A549 (cell line): ENCODE data around the gene OLFML3. TPM values are rescaled to one million over a fixed set of nuclear protein-coding genes. Genes with fewer than 3 reads are reported as not detected.

ENCODE experiments used
- ATAC-seq, 2 experiments: fragments of 200-7000 bp in 1 of 2; fragments of >200 bp in 1 of 2; cut with Nextera tagmentation in 1 of 2; cut with Tn5 transposase in 1 of 2; 3 replicates each; pipeline versions ENCODE4 v1.8.0 to v1.9.1; 2018 to 2020; ENCODE audit warnings: mild to moderate bottlenecking in 1 of 2, moderate library complexity in 1 of 2
- CTCF ChIA-PET: fragments of 300-600 bp; sonication (Branson Sonifier 250); formaldehyde crosslinking; extraction: SDS; loops from one replicate; lab custom pipeline; 2021; ENCODE audit warnings: antibody characterized with exemption, inconsistent platforms; lab: Yijun Ruan, JAX
- POLR2A ChIA-PET: fragments of 350-600 bp; formaldehyde crosslinking; extraction: SDS; loops from one replicate; lab custom pipeline; 2021; ENCODE audit warnings: antibody characterized with exemption, inconsistent platforms; lab: Yijun Ruan, JAX
- DNase-seq, 2 experiments: peaks; one replicate each; pipeline versions ENCODE4 v3.0.0 to v3.0.0-alpha.2; 2011 to 2016; ENCODE audit warnings: low read depth in 1 of 2, low spot score in 1 of 2
- FAIRE-seq: peaks from 2 replicates; lab custom pipeline; 2011; peaks lifted over from hg19 to GRCh38; lab: Jason Lieb, UNC
- H3K27ac ChIP-seq, 2 experiments: fragments of >200 bp; sonication (Bioruptor Twin); formaldehyde crosslinking; 3 replicates each; pipeline ENCODE4 v1.5.1; 2016 to 2017
- H3K4me1 ChIP-seq: fragments of >200 bp; sonication (Bioruptor Twin); formaldehyde crosslinking; 3 replicates; pipeline ENCODE4 v1.6.1; 2016
- H3K4me2 ChIP-seq: fragments of >200 bp; sonication (Bioruptor Twin); formaldehyde crosslinking; 3 replicates; pipeline ENCODE4 v1.6.1; 2016
- H3K4me3 ChIP-seq: fragments of >200 bp; sonication (Bioruptor Twin); formaldehyde crosslinking; 3 replicates; pipeline ENCODE4 v1.5.1; 2016
- H3K9me3 ChIP-seq: fragments of >200 bp; sonication (Bioruptor Twin); formaldehyde crosslinking; 3 replicates; pipeline ENCODE4 v1.6.1; 2016
- BHLHE40 ChIP-seq: IDR thresholded peaks from 2 replicates; pipeline ENCODE4 v1.6.1; 2012; ENCODE audit warnings: low read depth, low read length, inconsistent platforms
- CHD4 ChIP-seq: fragments of 200-600 bp; sonication (generic); IDR thresholded peaks from 2 replicates; pipeline ENCODE4 v1.6.1; 2016; ENCODE audit warnings: antibody characterized with exemption, mild to moderate bottlenecking, borderline replicate concordance
- EHF ChIP-seq: fragments of 250-450 bp; sonication (Bioruptor Pico); IDR thresholded peaks from 2 replicates; pipeline ENCODE4 v1.5.0; 2020; ENCODE audit warnings: mild to moderate bottlenecking
- EP300 ChIP-seq, 2 experiments: fragments of >200 bp; sonication (Bioruptor Twin); formaldehyde crosslinking; IDR thresholded peaks; 2 replicates in 1 of 2; 3 replicates in 1 of 2; pipeline ENCODE4 v1.6.1; 2016 to 2017
- ESRRA ChIP-seq: fragments of 150-350 bp; IDR thresholded peaks from 2 replicates; pipeline ENCODE4 v1.6.1; 2014; ENCODE audit warnings: mild to moderate bottlenecking, low read length, borderline replicate concordance
- FOSB ChIP-seq: fragments of 250-450 bp; sonication (Bioruptor Pico); IDR thresholded peaks from 2 replicates; pipeline ENCODE4 v1.5.0; 2020; ENCODE audit warnings: mild to moderate bottlenecking, moderate library complexity
- HDAC2 ChIP-seq: fragments of 200-600 bp; sonication (generic); IDR thresholded peaks from 2 replicates; pipeline ENCODE4 v1.6.1; 2016
- HOXA7 ChIP-seq: fragments of 250-450 bp; sonication (Bioruptor Pico); IDR thresholded peaks from 2 replicates; pipeline ENCODE4 v1.5.0; 2020; ENCODE audit warnings: mild to moderate bottlenecking, moderate library complexity
- HOXB5 ChIP-seq: fragments of 250-450 bp; sonication (Bioruptor Pico); IDR thresholded peaks from 2 replicates; pipeline ENCODE4 v1.5.0; 2020; ENCODE audit warnings: mild to moderate bottlenecking, moderate library complexity
- JUNB ChIP-seq: fragments of >200 bp; sonication (Bioruptor Twin); formaldehyde crosslinking; IDR thresholded peaks from 2 replicates; pipeline ENCODE4 v1.6.1; 2016
- MAZ ChIP-seq: fragments of 150-350 bp; IDR thresholded peaks from 2 replicates; pipeline ENCODE4 v1.6.1; 2014; ENCODE audit warnings: antibody characterized with exemption, low read depth, low read length, borderline replicate concordance
- NFE2L2 ChIP-seq: fragments of 150-350 bp; conservative IDR thresholded peaks from 2 replicates; pipeline ENCODE4 v1.6.1; 2014; ENCODE audit warnings: low read length
- NPAS2 ChIP-seq: fragments of 250-450 bp; sonication (Bioruptor Pico); IDR thresholded peaks from 2 replicates; pipeline ENCODE4 v1.8.0; 2022; ENCODE audit warnings: mild to moderate bottlenecking, moderate library complexity, borderline replicate concordance
- POLR2AphosphoS2 ChIP-seq: conservative IDR thresholded peaks from 2 replicates; pipeline ENCODE4 v1.6.1; 2012; ENCODE audit warnings: low read length, improper control_type of control experiment, inconsistent platforms
- SMC3 ChIP-seq: fragments of >200 bp; sonication (Bioruptor Twin); formaldehyde crosslinking; IDR thresholded peaks from 3 replicates; pipeline ENCODE4 v1.6.1; 2018; ENCODE audit warnings: inconsistent platforms
- TP53 ChIP-seq: fragments of 250-450 bp; sonication (Bioruptor Pico); IDR thresholded peaks from 2 replicates; pipeline ENCODE4 v1.5.0; 2021; ENCODE audit warnings: mild to moderate bottlenecking, moderate library complexity
- ZC3H11A ChIP-seq: fragments of 450-650 bp; IDR thresholded peaks from 2 replicates; pipeline ENCODE4 v1.6.1; 2014; ENCODE audit warnings: antibody characterized with exemption, mild to moderate bottlenecking
- ZSCAN20 ChIP-seq: fragments of 250-450 bp; sonication (Bioruptor Pico); IDR thresholded peaks from 2 replicates; pipeline ENCODE4 v1.8.0; 2022; ENCODE audit warnings: mild to moderate bottlenecking, moderate library complexity
- WGBS: methylation state at CpG from one replicate; pipeline ENCODE4 v1.1.6; 2017; ENCODE audit errors: missing lambda C conversion rate; 5-methylcytosine and 5-hydroxymethylcytosine counted together
- polyA plus RNA-seq, 4 experiments: library from polyadenylated mRNA; depleted of rRNA in 3 of 4; stranded (reverse); fragments of >200 nt; fragmentation: RNase III in 1 of 4; extraction: RNeasy Plus Mini Kit Qiagen cat#74134 plus additional on column Dnase treatment in 1 of 4; gene quantifications; 2 replicates in 3 of 4; 3 replicates in 1 of 4; pipeline ENCODE4 v1.2.3, GENCODE V29; 2011 to 2017
- TF ChIP-seq, protein P1 (sequence below): fragments of >200 bp; sonication (Bioruptor Twin); formaldehyde crosslinking; IDR thresholded peaks from 3 replicates; pipeline ENCODE4 v1.5.1; 2016
- TF ChIP-seq, protein P2 (sequence below): fragments of >200 bp; sonication (Bioruptor Twin); formaldehyde crosslinking; IDR thresholded peaks from 2 replicates; pipeline ENCODE4 v1.6.1; 2016
- TF ChIP-seq, protein P3 (sequence below): fragments of 450-650 bp; IDR thresholded peaks from 2 replicates; pipeline ENCODE4 v1.6.1; 2014; ENCODE audit warnings: antibody characterized with exemption
- TF ChIP-seq, protein P4 (sequence below): IDR thresholded peaks from 2 replicates; pipeline ENCODE4 v1.6.1; 2012; ENCODE audit warnings: low read depth, borderline replicate concordance
- TF ChIP-seq, protein P5 (sequence below): IDR thresholded peaks from 2 replicates; pipeline ENCODE4 v1.6.1; 2012
- TF ChIP-seq, protein P6 (sequence below): fragments of 150-350 bp; IDR thresholded peaks from 2 replicates; pipeline ENCODE4 v1.6.1; 2014; ENCODE audit warnings: low read depth, mild to moderate bottlenecking, low read length

The OLFML3 gene
- polyA plus RNA-seq, 2 of the 4 experiments (the other 2 are of a cell fraction), result 1.2 to 9.3 TPM

DNA sequence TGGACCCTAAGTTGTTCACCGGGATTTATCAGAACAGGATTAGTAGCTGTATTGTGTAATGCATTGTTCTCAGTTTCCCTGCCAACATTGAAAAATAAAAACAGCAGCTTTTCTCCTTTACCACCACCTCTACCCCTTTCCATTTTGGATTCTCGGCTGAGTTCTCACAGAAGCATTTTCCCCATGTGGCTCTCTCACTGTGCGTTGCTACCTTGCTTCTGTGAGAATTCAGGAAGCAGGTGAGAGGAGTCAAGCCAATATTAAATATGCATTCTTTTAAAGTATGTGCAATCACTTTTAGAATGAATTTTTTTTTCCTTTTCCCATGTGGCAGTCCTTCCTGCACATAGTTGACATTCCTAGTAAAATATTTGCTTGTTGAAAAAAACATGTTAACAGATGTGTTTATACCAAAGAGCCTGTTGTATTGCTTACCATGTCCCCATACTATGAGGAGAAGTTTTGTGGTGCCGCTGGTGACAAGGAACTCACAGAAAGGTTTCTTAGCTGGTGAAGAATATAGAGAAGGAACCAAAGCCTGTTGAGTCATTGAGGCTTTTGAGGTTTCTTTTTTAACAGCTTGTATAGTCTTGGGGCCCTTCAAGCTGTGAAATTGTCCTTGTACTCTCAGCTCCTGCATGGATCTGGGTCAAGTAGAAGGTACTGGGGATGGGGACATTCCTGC is 3.9 kb upstream of the OLFML3 start:
- Histone ChIP-seq H3K27ac (no peak overlapping the region), H3K4me2 (no peak overlapping the region), H3K4me3 (no peak overlapping the region), H3K4me1 (peaks cover 6% of the 10 kb centered on the region), H3K9me3 (no peaks in the 10 kb centered on the region)
- POLR2A ChIA-PET, result no interaction called here
- FAIRE-seq (no peak), ATAC-seq (no peak), DNase-seq (no peak)
- CTCF ChIA-PET, result interaction anchor here (6.1 kb wide), 1 partner anchor 307 kb away, joined by 54 read pairs; no protein-coding TSS in a partner anchor
- WGBS, result 88% methylated on average over 4 of the region's 4 CpGs
- TF ChIP-seq HOXA7 (CRISPR knock-in tag) (no peak), ZC3H11A (no peak), EP300 (IDR thresholded peaks at IDR 0.05) (no peak), NPAS2 (CRISPR knock-in tag) (no peak)

DNA sequence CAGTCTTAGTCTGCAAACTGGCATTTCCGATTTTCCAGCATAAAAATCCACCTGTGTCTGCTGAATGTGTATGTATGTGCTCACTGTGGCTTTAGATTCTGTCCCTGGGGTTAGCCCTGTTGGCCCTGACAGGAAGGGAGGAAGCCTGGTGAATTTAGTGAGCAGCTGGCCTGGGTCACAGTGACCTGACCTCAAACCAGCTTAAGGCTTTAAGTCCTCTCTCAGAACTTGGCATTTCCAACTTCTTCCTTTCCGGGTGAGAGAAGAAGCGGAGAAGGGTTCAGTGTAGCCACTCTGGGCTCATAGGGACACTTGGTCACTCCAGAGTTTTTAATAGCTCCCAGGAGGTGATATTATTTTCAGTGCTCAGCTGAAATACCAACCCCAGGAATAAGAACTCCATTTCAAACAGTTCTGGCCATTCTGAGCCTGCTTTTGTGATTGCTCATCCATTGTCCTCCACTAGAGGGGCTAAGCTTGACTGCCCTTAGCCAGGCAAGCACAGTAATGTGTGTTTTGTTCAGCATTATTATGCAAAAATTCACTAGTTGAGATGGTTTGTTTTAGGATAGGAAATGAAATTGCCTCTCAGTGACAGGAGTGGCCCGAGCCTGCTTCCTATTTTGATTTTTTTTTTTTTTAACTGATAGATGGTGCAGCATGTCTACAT is 2.5 kb upstream of the OLFML3 start:
- 76% methylated on average over 4 of the region's 4 CpGs for WGBS

DNA sequence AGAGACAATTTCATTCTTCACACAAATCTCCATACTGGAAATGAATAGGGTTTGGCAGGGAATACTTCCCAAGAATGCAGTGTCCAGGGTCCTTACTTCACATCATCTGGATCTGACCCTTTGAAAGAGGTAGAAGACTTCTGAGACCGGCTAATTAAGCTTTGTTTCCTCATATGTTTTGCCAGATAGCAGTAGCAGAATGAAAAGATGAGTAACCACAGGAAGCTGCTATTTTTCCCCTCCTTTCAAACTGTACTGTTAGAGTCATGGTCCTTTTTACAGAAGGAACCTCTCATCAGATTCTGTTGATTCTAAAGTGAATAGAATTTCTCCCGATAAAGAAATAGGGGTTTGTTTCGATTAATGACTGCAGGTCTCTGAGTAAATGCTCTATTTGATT is 1.4 kb upstream of the OLFML3 start:
- no peak for ATAC-seq
- peaks cover 15% of the 10 kb centered on the region for H3K4me1 ChIP-seq

More for the DNA sequence above, 2.5 kb upstream of the OLFML3 start:
- H3K4me2 ChIP-seq, result no peak overlapping the region
- ATAC-seq (peak; percentile 63 to 73; a peak in 4 of 6 replicates), FAIRE-seq (no peak), DNase-seq (peak in 1 of 2 experiments; percentile 12)
- ChIA-PET CTCF (interaction anchor here (0.6 to 6.1 kb wide), 11 partner anchors 9 to 583 kb away, joined by 3 to 54 read pairs (median 3); no protein-coding TSS in a partner anchor), POLR2A (no interaction called here)
- H3K9me3 ChIP-seq, result no peaks in the 10 kb centered on the region
- TF ChIP-seq SMC3, result peak; percentile 26; the same call in 2 of the 3 replicates
- no peak for TF ChIP-seq JUNB
- TF ChIP-seq, protein P1, sequence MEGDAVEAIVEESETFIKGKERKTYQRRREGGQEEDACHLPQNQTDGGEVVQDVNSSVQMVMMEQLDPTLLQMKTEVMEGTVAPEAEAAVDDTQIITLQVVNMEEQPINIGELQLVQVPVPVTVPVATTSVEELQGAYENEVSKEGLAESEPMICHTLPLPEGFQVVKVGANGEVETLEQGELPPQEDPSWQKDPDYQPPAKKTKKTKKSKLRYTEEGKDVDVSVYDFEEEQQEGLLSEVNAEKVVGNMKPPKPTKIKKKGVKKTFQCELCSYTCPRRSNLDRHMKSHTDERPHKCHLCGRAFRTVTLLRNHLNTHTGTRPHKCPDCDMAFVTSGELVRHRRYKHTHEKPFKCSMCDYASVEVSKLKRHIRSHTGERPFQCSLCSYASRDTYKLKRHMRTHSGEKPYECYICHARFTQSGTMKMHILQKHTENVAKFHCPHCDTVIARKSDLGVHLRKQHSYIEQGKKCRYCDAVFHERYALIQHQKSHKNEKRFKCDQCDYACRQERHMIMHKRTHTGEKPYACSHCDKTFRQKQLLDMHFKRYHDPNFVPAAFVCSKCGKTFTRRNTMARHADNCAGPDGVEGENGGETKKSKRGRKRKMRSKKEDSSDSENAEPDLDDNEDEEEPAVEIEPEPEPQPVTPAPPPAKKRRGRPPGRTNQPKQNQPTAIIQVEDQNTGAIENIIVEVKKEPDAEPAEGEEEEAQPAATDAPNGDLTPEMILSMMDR, result peak; percentile 21; the same call in 2 of the 3 replicates
- H3K4me1 ChIP-seq, result peaks cover 6% of the 10 kb centered on the region
- no peak overlapping the region for H3K27ac ChIP-seq
- H3K4me3 ChIP-seq, result no peak overlapping the region

DNA sequence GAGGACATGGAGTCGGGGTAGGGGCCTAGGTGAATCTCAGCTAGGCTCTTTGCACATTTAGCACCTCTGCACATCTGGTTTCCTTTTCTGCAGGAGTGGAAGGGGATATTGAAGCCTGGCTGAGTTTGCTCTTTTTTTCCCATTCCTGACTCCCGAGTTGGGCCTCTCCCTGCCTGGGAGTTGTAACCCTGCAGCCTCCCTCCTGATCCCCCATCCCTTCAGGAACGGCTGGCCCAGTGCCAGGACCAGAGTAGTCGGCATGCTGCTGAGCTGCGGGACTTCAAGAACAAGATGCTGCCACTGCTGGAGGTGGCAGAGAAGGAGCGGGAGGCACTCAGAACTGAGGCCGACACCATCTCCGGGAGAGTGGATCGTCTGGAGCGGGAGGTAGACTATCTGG is 836 bp downstream of the OLFML3 start:
- no peak for DNase-seq
- CTCF ChIA-PET, result interaction anchor here (1.3 to 6.1 kb wide), 6 partner anchors 26 to 308 kb away, joined by 3 to 54 read pairs (median 4); no protein-coding TSS in a partner anchor
- WGBS, result 89% methylated on average over 9 of the region's 10 CpGs
- H3K9me3 ChIP-seq, result no peaks in the 10 kb centered on the region
- peak overlapping the region in 1 of 2 experiments; percentile 8; a peak in 1 of 6 replicates for H3K27ac ChIP-seq
- POLR2A ChIA-PET, result no interaction called here
- ATAC-seq, result no peak
- no peak overlapping the region for H3K4me3 ChIP-seq
- H3K4me2 ChIP-seq, result no peak overlapping the region
- no peak for FAIRE-seq
- peaks cover 18% of the 10 kb centered on the region for H3K4me1 ChIP-seq
- TF ChIP-seq, protein P2, sequence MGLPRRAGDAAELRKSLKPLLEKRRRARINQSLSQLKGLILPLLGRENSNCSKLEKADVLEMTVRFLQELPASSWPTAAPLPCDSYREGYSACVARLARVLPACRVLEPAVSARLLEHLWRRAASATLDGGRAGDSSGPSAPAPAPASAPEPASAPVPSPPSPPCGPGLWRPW, result no peak
- TF ChIP-seq HOXB5 (CRISPR knock-in tag) (no peak), HDAC2 (no peak), CHD4 (no peak), NFE2L2 (no peak), MAZ (no peak), ZC3H11A (no peak), EHF (no peak)
- TF ChIP-seq, protein P3, sequence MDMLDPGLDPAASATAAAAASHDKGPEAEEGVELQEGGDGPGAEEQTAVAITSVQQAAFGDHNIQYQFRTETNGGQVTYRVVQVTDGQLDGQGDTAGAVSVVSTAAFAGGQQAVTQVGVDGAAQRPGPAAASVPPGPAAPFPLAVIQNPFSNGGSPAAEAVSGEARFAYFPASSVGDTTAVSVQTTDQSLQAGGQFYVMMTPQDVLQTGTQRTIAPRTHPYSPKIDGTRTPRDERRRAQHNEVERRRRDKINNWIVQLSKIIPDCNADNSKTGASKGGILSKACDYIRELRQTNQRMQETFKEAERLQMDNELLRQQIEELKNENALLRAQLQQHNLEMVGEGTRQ, result no peak
- TF ChIP-seq, protein P4, sequence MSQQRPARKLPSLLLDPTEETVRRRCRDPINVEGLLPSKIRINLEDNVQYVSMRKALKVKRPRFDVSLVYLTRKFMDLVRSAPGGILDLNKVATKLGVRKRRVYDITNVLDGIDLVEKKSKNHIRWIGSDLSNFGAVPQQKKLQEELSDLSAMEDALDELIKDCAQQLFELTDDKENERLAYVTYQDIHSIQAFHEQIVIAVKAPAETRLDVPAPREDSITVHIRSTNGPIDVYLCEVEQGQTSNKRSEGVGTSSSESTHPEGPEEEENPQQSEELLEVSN, result no peak

More for the DNA sequence above, 1.4 kb upstream of the OLFML3 start:
- H3K4me2 ChIP-seq, result no peak overlapping the region
- 68% methylated on average over 3 of the region's 3 CpGs for WGBS
- DNase-seq, result no peak
- no peak overlapping the region for H3K4me3 ChIP-seq
- H3K27ac ChIP-seq, result no peak overlapping the region
- ChIA-PET CTCF (interaction anchor here (0.8 to 6.1 kb wide), 7 partner anchors 30 to 450 kb away, joined by 3 to 54 read pairs (median 5); no protein-coding TSS in a partner anchor), POLR2A (no interaction called here)
- H3K9me3 ChIP-seq, result no peaks in the 10 kb centered on the region
- FAIRE-seq, result no peak
- no peak for TF ChIP-seq EP300 (IDR thresholded peaks at IDR 0.05)
- no peak for TF ChIP-seq FOSB (CRISPR knock-in tag)
- TF ChIP-seq NFE2L2, result no peak
- TF ChIP-seq, protein P5, sequence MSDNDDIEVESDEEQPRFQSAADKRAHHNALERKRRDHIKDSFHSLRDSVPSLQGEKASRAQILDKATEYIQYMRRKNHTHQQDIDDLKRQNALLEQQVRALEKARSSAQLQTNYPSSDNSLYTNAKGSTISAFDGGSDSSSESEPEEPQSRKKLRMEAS, result no peak
- TF ChIP-seq ZSCAN20 (CRISPR knock-in tag), result no peak
- TF ChIP-seq TP53, result no peak
- TF ChIP-seq, protein P6, sequence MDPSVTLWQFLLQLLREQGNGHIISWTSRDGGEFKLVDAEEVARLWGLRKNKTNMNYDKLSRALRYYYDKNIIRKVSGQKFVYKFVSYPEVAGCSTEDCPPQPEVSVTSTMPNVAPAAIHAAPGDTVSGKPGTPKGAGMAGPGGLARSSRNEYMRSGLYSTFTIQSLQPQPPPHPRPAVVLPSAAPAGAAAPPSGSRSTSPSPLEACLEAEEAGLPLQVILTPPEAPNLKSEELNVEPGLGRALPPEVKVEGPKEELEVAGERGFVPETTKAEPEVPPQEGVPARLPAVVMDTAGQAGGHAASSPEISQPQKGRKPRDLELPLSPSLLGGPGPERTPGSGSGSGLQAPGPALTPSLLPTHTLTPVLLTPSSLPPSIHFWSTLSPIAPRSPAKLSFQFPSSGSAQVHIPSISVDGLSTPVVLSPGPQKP, result no peak
- no peak for TF ChIP-seq ZC3H11A
- no peak for TF ChIP-seq MAZ
- no peak for TF ChIP-seq POLR2AphosphoS2
- no peak for TF ChIP-seq BHLHE40
- TF ChIP-seq SMC3, result no peak
- no peak for TF ChIP-seq ESRRA
